Measurements from ENCODE around the gene LPCAT3. TPM values are rescaled to one million over a fixed set of nuclear protein-coding genes. Genes with fewer than 3 reads are reported as not detected.

The LPCAT3 gene
- total RNA-seq, 1 experiment from 2014 or later, result 54.3 TPM

DNA sequence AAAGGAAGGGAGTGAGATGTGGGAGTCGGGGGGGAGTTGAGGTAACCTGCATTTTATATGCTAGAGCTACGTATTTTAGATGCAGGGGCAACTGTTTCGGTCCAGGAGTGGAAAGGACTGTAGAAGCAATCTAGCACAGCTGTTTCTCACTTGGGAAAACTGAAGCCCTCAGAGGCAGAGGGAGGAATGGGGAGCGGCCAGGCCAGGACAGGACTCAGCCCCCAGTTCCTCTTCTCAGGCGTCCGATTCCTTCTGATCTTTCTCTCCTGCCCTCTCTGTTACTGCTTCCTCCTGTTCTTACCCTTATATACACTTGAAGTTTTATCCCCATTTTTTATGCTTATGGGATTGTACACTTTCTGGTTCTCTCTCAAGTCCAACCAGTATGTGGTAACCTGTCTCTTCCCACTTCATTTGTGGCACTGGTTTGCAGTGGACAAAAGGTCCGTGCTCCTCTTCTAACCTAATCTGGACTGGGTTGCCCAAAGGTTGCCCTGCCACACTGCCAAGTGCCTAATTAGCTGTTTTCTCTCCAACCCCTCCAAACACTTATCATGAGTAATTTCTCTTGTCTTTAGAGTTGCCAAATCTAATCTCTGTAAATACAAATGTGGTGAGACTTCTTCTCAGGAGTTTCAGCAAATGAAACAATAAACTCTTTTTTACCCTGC is 16.2 kb downstream of the LPCAT3 start:
- DNase-seq (ENCODE audit: low read depth, low spot score), result no peak
- in situ Hi-C loops (cut with HindIII; ENCODE audit: low pct_unique_long_range_greater_than_20kb, low sequenced_read_pairs), result no loop called here
- Histone ChIP-seq H3K4me1 (ENCODE audit: control insufficient read depth, insufficient read depth, low read length) (no peaks in the 10 kb centered on the region), H3K27ac (ENCODE audit: low read length) (no peak overlapping the region), H3K4me3 (ENCODE audit: low read depth in 2 of 2, low read length in 2 of 2) (no peak overlapping the region), H3K36me3 (ENCODE audit: control insufficient read depth, insufficient read depth, low read length) (no peaks in the 10 kb centered on the region; the same call in 1 of the 2 replicates), H3K27me3 (ENCODE audit: control insufficient read depth, insufficient read depth, low read length) (no peaks in the 10 kb centered on the region), H3K9me3 (ENCODE audit: control insufficient read depth, insufficient read depth, low read depth, low read length) (no peaks in the 10 kb centered on the region)
- TF ChIP-seq POLR2AphosphoS5 (IDR thresholded peaks at IDR 0.05; ENCODE audit: low read depth, low read length), result no peak
- TF ChIP-seq SIN3A (IDR thresholded peaks at IDR 0.05; ENCODE audit: borderline replicate concordance, insufficient read depth, low read depth, low read length), result no peak
- no peak for TF ChIP-seq TCF7L2 (IDR thresholded peaks at IDR 0.05; ENCODE audit: low read depth, low read length)
- TF ChIP-seq, protein P1, sequence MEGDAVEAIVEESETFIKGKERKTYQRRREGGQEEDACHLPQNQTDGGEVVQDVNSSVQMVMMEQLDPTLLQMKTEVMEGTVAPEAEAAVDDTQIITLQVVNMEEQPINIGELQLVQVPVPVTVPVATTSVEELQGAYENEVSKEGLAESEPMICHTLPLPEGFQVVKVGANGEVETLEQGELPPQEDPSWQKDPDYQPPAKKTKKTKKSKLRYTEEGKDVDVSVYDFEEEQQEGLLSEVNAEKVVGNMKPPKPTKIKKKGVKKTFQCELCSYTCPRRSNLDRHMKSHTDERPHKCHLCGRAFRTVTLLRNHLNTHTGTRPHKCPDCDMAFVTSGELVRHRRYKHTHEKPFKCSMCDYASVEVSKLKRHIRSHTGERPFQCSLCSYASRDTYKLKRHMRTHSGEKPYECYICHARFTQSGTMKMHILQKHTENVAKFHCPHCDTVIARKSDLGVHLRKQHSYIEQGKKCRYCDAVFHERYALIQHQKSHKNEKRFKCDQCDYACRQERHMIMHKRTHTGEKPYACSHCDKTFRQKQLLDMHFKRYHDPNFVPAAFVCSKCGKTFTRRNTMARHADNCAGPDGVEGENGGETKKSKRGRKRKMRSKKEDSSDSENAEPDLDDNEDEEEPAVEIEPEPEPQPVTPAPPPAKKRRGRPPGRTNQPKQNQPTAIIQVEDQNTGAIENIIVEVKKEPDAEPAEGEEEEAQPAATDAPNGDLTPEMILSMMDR (IDR thresholded peaks at IDR 0.05), result no peak
- TF ChIP-seq REST (IDR thresholded peaks at IDR 0.05; ENCODE audit: insufficient read depth in 1 of 2, low read depth in 2 of 2, low read length in 1 of 2), result no peak
- ChIA-PET POLR2A (no interaction called here), CTCF (no interaction called here)
- no peak for ATAC-seq
- intact Hi-C loops (cut with micrococcal nuclease; ENCODE audit: unreplicated experiment), result no loop called here
- no TSS peak for BruUV-seq (replicated peaks)

DNA sequence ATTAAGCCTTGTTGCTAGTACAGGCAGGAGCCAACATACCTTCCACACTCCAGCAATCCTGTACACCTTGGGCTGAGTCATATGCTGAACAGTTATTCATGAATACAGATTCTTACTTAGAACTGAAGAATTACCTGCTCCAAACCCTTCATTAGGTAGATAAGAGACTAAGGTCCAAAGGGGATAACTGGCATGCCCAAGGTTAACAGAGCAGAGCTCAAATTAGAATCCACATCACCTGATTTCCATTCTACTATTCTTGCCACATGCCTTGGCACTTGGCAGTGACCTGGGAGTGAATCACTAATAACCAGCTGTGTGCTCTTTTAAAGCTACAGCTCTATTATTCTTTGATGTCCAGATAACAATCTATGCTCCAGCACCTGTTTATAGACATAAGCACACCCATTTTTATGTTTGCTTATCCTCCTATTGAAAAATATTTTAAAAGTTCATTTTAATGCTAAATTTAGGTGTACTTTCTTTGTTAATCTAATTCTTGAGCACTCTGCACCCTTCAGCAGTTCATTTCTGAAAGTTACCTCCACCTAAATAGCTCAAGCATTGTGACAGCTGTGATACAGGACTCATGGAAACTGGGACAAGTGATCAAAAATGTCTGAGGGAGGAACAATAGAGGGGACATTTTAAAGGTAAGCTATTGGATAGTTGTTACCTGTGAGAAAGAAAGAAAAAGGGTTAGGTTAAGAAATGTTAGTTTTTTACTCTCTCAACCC is 19.4 kb downstream of the LPCAT3 start:
- BruUV-seq (replicated peaks), result no TSS peak
- no peak overlapping the region for H3K4me3 ChIP-seq (ENCODE audit: low read depth in 2 of 2, low read length in 2 of 2)
- no peak for DNase-seq (ENCODE audit: low read depth, low spot score)
- H3K4me1 ChIP-seq (ENCODE audit: control insufficient read depth, insufficient read depth, low read length), result no peaks in the 10 kb centered on the region
- POLR2A ChIA-PET, result no interaction called here
- H3K27ac ChIP-seq (ENCODE audit: low read length), result no peak overlapping the region
- no peaks in the 10 kb centered on the region; the same call in 1 of the 2 replicates for H3K36me3 ChIP-seq (ENCODE audit: control insufficient read depth, insufficient read depth, low read length)
- ATAC-seq, result no peak
- intact Hi-C loops (cut with micrococcal nuclease; ENCODE audit: unreplicated experiment) (no loop called here), in situ Hi-C loops (cut with HindIII; ENCODE audit: low pct_unique_long_range_greater_than_20kb, low sequenced_read_pairs) (no loop called here)
- CTCF ChIA-PET, result interaction anchor here (0.7 kb wide), 1 partner anchor 143 kb away, joined by 3 read pairs; no protein-coding TSS in a partner anchor
- TF ChIP-seq, protein P1 (IDR thresholded peaks at IDR 0.05), result no peak
- TF ChIP-seq POLR2AphosphoS5 (IDR thresholded peaks at IDR 0.05; ENCODE audit: low read depth, low read length), result no peak
- no peaks in the 10 kb centered on the region for H3K27me3 ChIP-seq (ENCODE audit: control insufficient read depth, insufficient read depth, low read length)
- H3K9me3 ChIP-seq (ENCODE audit: control insufficient read depth, insufficient read depth, low read depth, low read length), result no peaks in the 10 kb centered on the region

All from Panc1 (cell line).